Esophagus squamous epithelium (tissue), 4 donors: ENCODE measurements around the gene INSR.

Source experiments
- POLR2A ChIP-seq, 4 donors: fragments of 450-650 bp; IDR thresholded peaks; one replicate each; pipeline ENCODE4 v1.6.1; 2017; ENCODE audit warnings: antibody characterized with exemption in 4 of 4, mild to moderate bottlenecking in 4 of 4, moderate library complexity in 3 of 4
- TF ChIP-seq, protein P1 (sequence below), 6 experiments: fragments of 450-650 bp in 4 of 6; fragments of 200-600 bp in 2 of 6; sonication (generic) in 2 of 6; IDR thresholded peaks; one replicate each; pipeline ENCODE4 v1.5.1; 2016 to 2019; ENCODE audit warnings: antibody characterized with exemption in 6 of 6, mild to moderate bottlenecking in 4 of 6, moderate library complexity in 4 of 6

DNA sequence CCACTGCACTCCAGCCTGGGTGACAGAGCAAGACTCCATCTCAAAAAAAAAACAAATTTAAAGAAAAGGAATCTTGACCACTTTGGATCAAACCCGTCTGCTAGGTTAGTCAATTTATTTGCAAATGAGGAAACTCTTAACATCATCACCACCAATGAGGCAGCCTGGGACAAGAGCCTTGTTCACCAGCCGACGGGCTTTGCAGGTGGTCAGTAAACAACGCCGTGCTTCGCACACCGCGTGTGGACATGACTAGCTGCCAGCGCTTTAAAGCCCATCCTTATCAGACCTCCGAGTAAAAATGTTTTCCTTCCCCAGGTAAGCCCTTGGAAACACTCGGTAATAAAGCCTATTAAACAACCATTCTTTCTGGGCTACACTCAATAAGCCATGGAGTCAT is 41.9 kb downstream of the INSR start:
- TF ChIP-seq, protein P1, sequence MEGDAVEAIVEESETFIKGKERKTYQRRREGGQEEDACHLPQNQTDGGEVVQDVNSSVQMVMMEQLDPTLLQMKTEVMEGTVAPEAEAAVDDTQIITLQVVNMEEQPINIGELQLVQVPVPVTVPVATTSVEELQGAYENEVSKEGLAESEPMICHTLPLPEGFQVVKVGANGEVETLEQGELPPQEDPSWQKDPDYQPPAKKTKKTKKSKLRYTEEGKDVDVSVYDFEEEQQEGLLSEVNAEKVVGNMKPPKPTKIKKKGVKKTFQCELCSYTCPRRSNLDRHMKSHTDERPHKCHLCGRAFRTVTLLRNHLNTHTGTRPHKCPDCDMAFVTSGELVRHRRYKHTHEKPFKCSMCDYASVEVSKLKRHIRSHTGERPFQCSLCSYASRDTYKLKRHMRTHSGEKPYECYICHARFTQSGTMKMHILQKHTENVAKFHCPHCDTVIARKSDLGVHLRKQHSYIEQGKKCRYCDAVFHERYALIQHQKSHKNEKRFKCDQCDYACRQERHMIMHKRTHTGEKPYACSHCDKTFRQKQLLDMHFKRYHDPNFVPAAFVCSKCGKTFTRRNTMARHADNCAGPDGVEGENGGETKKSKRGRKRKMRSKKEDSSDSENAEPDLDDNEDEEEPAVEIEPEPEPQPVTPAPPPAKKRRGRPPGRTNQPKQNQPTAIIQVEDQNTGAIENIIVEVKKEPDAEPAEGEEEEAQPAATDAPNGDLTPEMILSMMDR (IDR thresholded peaks at IDR 0.05) = no peak
- TF ChIP-seq POLR2A (IDR thresholded peaks at IDR 0.05) = no peak
